Measurements from ENCODE around the gene NUDT17. TPM values are rescaled to one million over a fixed set of nuclear protein-coding genes. Genes with fewer than 3 reads are reported as not detected.
A peak's percentile ranks its signal among the peaks of the same experiment; 100 is the strongest.

Gene NUDT17
- polyA plus RNA-seq, 1 of the 3 experiments (the other 2 are of a cell fraction), result 8.1 TPM

GRCh38 chr1:145858901-145859490 is 13.6 kb downstream of the NUDT17 start, which contains the start of gene PIAS3 (continued):
- TF ChIP-seq REST (IDR thresholded peaks at IDR 0.05; ENCODE audit: low read depth, low read length), result 0 out of 2 replicates have a peak, but pooled peaks have one; percentile 1
- TF ChIP-seq TAF1 (IDR thresholded peaks at IDR 0.05; ENCODE audit: borderline replicate concordance, low read depth, low read length), result peak; percentile 69
- TF ChIP-seq CHD2 (IDR thresholded peaks at IDR 0.05; ENCODE audit: low read length, partially characterized antibody), result peak; percentile 32
- TF ChIP-seq RAD21 (IDR thresholded peaks at IDR 0.05; ENCODE audit: low read length), result no peak
- TF ChIP-seq FOXJ3 (CRISPR knock-in tag; IDR thresholded peaks at IDR 0.05), result no peak
- no peak for TF ChIP-seq ELF1 (IDR thresholded peaks at IDR 0.05)
- TF ChIP-seq, protein P1, sequence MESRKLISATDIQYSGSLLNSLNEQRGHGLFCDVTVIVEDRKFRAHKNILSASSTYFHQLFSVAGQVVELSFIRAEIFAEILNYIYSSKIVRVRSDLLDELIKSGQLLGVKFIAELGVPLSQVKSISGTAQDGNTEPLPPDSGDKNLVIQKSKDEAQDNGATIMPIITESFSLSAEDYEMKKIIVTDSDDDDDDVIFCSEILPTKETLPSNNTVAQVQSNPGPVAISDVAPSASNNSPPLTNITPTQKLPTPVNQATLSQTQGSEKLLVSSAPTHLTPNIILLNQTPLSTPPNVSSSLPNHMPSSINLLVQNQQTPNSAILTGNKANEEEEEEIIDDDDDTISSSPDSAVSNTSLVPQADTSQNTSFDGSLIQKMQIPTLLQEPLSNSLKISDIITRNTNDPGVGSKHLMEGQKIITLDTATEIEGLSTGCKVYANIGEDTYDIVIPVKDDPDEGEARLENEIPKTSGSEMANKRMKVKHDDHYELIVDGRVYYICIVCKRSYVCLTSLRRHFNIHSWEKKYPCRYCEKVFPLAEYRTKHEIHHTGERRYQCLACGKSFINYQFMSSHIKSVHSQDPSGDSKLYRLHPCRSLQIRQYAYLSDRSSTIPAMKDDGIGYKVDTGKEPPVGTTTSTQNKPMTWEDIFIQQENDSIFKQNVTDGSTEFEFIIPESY (IDR thresholded peaks at IDR 0.05; ENCODE audit: borderline replicate concordance, low read depth), result no peak
- TF ChIP-seq RFX5 (IDR thresholded peaks at IDR 0.05; ENCODE audit: low read length), result no peak
- no peak for TF ChIP-seq EZH2phosphoT487 (IDR thresholded peaks at IDR 0.05; ENCODE audit: borderline replicate concordance, low read depth)
- peak; percentile 18; the same call in 1 of the 2 replicates for TF ChIP-seq TCF12 (IDR thresholded peaks at IDR 0.05)
- TF ChIP-seq SMC3 (IDR thresholded peaks at IDR 0.05; ENCODE audit: low read depth, low read length), result no peak
- TF ChIP-seq JUND (IDR thresholded peaks at IDR 0.05), result no peak
- TF ChIP-seq TEAD4 (IDR thresholded peaks at IDR 0.05; ENCODE audit: borderline replicate concordance, insufficient read depth), result no peak
- TF ChIP-seq IRF3 (IDR thresholded peaks at IDR 0.05; ENCODE audit: low read depth, low read length), result peak; percentile 50
- peak; percentile 92 for TF ChIP-seq YY1 (IDR thresholded peaks at IDR 0.05; ENCODE audit: low read depth)
- TF ChIP-seq NFIC (IDR thresholded peaks at IDR 0.05; ENCODE audit: borderline replicate concordance), result no peak
- TF ChIP-seq GATA2 (CRISPR knock-in tag; IDR thresholded peaks at IDR 0.05), result no peak
- TF ChIP-seq CTCF (IDR thresholded peaks at IDR 0.05), result no peak
- TF ChIP-seq RXRA (IDR thresholded peaks at IDR 0.05; ENCODE audit: borderline replicate concordance, low read depth), result no peak
- TF ChIP-seq USF2 (IDR thresholded peaks at IDR 0.05; ENCODE audit: borderline replicate concordance, low read depth, low read length), result no peak
